Stomach (tissue), 4 donors: ENCODE measurements around the gene PLEKHS1.

ENCODE experiments used
- CTCF ChIP-seq, 7 experiments: fragments of 450-650 bp in 4 of 7; fragments of 200-600 bp in 3 of 7; sonication (generic) in 3 of 7; IDR thresholded peaks; one replicate each; pipeline ENCODE4 v1.5.1; 2016 to 2019; ENCODE audit warnings: antibody characterized with exemption in 7 of 7, control low read depth in 2 of 7, mild to moderate bottlenecking in 1 of 7
- POLR2A ChIP-seq, 4 donors: fragments of 450-650 bp; IDR thresholded peaks; one replicate each; pipeline ENCODE4 v1.6.1; 2016; ENCODE audit warnings: antibody characterized with exemption in 4 of 4, control low read depth in 2 of 4, mild to moderate bottlenecking in 1 of 4, moderate library complexity in 1 of 4

DNA sequence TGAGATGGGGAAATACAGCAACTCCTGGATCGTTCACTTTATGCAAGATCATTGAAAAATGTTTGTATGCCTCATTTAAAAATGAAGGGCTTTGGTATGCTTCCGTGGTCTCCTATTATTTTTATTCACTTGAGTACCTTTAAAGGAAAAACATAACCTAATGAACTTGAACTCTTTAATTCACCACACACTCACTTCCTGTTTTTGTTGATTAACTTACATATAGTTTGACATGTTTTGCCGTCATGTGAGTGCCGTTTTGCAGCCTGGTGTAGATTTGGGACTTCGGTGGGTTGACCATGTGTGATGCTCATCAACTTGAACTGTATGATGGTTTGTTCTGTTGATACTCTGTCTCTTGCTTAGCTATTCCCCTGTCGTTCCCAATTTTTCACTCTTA, 42.8 kb upstream of the PLEKHS1 start:
- TF ChIP-seq CTCF (IDR thresholded peaks at IDR 0.05) (no peak), POLR2A (IDR thresholded peaks at IDR 0.05) (no peak)
